ENCODE measurements around the gene ULK4.

The ULK4 gene

DNA sequence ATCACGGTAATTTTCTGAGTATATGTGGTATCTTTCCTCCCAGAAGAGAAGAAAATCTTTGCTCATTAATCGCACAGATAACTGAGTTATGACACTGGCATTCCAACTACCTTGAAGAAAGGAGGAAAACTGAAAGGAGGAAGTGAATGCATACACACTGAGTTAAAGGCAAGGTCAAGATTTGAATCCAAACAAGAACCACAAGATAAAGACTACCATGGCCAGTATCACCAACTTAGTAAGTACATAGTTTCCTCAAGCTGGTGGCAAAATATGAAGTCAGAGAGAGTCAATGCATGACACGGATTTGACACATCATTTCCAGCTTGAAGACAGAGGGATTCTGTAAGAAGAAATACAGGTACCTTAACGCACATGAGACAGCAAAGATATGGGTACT lies 287.5 kb downstream of the ULK4 start:
- Histone ChIP-seq H3K27me3 (ENCODE audit: insufficient read depth, poor library complexity, severe bottlenecking) (no peaks in the 10 kb centered on the region), H3K27ac (replicated peaks) (no peak overlapping the region), H3K4me3 (replicated peaks; ENCODE audit: insufficient read depth, low read length) (no peak overlapping the region)
- peak; percentile 41 for TF ChIP-seq SPI1 (IDR thresholded peaks at IDR 0.05; ENCODE audit: borderline replicate concordance, low read depth)
- TF ChIP-seq, protein P1, sequence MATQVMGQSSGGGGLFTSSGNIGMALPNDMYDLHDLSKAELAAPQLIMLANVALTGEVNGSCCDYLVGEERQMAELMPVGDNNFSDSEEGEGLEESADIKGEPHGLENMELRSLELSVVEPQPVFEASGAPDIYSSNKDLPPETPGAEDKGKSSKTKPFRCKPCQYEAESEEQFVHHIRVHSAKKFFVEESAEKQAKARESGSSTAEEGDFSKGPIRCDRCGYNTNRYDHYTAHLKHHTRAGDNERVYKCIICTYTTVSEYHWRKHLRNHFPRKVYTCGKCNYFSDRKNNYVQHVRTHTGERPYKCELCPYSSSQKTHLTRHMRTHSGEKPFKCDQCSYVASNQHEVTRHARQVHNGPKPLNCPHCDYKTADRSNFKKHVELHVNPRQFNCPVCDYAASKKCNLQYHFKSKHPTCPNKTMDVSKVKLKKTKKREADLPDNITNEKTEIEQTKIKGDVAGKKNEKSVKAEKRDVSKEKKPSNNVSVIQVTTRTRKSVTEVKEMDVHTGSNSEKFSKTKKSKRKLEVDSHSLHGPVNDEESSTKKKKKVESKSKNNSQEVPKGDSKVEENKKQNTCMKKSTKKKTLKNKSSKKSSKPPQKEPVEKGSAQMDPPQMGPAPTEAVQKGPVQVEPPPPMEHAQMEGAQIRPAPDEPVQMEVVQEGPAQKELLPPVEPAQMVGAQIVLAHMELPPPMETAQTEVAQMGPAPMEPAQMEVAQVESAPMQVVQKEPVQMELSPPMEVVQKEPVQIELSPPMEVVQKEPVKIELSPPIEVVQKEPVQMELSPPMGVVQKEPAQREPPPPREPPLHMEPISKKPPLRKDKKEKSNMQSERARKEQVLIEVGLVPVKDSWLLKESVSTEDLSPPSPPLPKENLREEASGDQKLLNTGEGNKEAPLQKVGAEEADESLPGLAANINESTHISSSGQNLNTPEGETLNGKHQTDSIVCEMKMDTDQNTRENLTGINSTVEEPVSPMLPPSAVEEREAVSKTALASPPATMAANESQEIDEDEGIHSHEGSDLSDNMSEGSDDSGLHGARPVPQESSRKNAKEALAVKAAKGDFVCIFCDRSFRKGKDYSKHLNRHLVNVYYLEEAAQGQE (IDR thresholded peaks at IDR 0.05; ENCODE audit: insufficient replicate concordance, low read depth): no peak
- TF ChIP-seq POLR2AphosphoS5 (IDR thresholded peaks at IDR 0.05; ENCODE audit: low read depth): no peak
- no peak for TF ChIP-seq CTCF (IDR thresholded peaks at IDR 0.05; ENCODE audit: insufficient read depth, low read length)
- no peak for DNase-seq (ENCODE audit: low read depth in 1 of 2, low spot score in 1 of 2)

GRCh38 chr3:41673650-41674049 lies 288.3 kb downstream of the ULK4 start:
- no peak for TF ChIP-seq GABPA (IDR thresholded peaks at IDR 0.05; ENCODE audit: low read depth)
- TF ChIP-seq CTCF (IDR thresholded peaks at IDR 0.05; ENCODE audit: insufficient read depth, low read length): no peak
- TF ChIP-seq, protein P1 (IDR thresholded peaks at IDR 0.05; ENCODE audit: insufficient replicate concordance, low read depth): no peak
- TF ChIP-seq POLR2AphosphoS5 (IDR thresholded peaks at IDR 0.05; ENCODE audit: low read depth): no peak
- TF ChIP-seq SPI1 (IDR thresholded peaks at IDR 0.05; ENCODE audit: borderline replicate concordance, low read depth): no peak
- Histone ChIP-seq H3K27ac (replicated peaks) (no peak overlapping the region), H3K27me3 (ENCODE audit: insufficient read depth, poor library complexity, severe bottlenecking) (no peaks in the 10 kb centered on the region), H3K4me3 (replicated peaks; ENCODE audit: insufficient read depth, low read length) (no peak overlapping the region)
- no peak for DNase-seq (ENCODE audit: low read depth in 1 of 2, low spot score in 1 of 2)

DNA sequence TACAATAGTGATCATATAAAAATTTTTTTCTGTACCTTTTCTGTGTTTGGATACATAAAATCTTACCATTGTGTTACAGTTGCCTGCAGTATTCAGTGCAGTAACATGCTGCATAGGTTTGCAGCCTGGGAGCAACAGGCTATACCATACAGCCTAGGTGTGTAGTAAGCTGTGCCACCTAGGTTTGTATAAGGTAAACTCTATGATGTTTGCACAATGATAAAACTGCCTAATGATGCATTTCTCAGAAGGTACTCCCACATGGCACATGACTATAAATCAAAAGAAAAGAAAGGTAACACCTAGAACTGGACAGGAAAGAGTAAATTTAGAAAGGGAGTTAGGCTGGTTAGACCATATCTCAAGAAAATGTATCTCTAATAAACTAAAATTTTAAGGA lies 293.5 kb downstream of the ULK4 start:
- Histone ChIP-seq H3K27me3 (ENCODE audit: insufficient read depth, poor library complexity, severe bottlenecking) (no peaks in the 10 kb centered on the region), H3K27ac (replicated peaks) (no peak overlapping the region), H3K4me3 (replicated peaks; ENCODE audit: insufficient read depth, low read length) (no peak overlapping the region)
- DNase-seq (ENCODE audit: low read depth in 1 of 2, low spot score in 1 of 2): no peak
- TF ChIP-seq, protein P1 (IDR thresholded peaks at IDR 0.05; ENCODE audit: insufficient replicate concordance, low read depth): no peak
- TF ChIP-seq SPI1 (IDR thresholded peaks at IDR 0.05; ENCODE audit: borderline replicate concordance, low read depth): no peak
- no peak for TF ChIP-seq GABPA (IDR thresholded peaks at IDR 0.05; ENCODE audit: low read depth)
- no peak for TF ChIP-seq POLR2AphosphoS5 (IDR thresholded peaks at IDR 0.05; ENCODE audit: low read depth)
- TF ChIP-seq CTCF (IDR thresholded peaks at IDR 0.05; ENCODE audit: insufficient read depth, low read length): no peak
